ENCODE measurements around the gene OTUB1.

The OTUB1 gene

DNA sequence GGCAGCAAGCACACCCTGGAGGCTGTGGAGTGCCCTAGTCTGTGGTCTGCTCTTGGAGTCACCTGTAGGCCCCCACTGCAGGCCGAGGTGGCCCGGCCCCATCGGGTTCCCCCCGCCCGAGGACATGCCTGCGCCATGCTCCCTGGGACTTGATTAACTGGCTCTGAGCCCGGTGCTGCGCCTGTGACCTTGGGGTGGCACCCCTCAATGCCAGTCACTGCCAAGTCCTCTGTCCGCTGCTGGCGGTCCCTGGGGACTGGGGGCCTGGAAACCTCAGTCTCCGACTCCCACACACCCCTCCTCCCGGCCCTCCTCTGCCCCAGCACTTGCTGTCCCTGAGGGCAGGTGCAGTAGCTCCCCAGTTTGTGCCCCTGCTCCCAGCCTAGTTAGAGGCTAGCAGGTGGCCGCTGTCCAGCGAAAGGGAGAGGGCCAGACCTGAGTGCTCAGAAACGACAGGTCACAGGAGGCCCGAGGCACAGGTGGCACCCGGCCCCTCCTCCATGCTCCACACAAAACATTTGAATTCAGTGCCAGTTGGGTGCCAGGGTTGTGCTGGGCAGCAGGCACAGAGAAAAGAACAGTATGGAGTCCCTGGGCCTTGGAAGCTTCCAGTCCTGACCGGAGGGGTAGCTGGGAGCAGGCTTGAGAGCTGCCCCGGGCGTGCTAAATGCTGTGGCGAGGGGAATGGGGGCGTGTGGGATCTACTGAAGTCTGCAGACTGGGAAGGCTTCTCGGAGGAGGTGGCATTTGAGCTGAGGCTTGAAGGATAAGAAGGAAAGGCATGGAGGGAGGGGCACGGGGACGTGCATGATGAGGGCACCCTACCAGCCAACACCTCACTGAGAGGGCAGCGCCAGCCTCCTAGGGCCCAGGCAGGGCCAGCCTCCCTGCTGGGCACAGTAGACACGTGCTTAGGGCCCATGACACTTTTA lies 33.1 kb downstream of the OTUB1 start:
- H3K36me3 Mint-ChIP-seq (ENCODE audit: low read depth): no peaks in the 10 kb centered on the region
- no peaks in the 10 kb centered on the region for H3K4me1 Mint-ChIP-seq (ENCODE audit: low read depth)
- DNase-seq: no peak
- H3K27ac Mint-ChIP-seq: no peak overlapping the region
- no peaks in the 10 kb centered on the region for H3K9me3 Mint-ChIP-seq
- H3K27me3 Mint-ChIP-seq: no peaks in the 10 kb centered on the region
- H3K4me3 Mint-ChIP-seq: no peak overlapping the region

DNA sequence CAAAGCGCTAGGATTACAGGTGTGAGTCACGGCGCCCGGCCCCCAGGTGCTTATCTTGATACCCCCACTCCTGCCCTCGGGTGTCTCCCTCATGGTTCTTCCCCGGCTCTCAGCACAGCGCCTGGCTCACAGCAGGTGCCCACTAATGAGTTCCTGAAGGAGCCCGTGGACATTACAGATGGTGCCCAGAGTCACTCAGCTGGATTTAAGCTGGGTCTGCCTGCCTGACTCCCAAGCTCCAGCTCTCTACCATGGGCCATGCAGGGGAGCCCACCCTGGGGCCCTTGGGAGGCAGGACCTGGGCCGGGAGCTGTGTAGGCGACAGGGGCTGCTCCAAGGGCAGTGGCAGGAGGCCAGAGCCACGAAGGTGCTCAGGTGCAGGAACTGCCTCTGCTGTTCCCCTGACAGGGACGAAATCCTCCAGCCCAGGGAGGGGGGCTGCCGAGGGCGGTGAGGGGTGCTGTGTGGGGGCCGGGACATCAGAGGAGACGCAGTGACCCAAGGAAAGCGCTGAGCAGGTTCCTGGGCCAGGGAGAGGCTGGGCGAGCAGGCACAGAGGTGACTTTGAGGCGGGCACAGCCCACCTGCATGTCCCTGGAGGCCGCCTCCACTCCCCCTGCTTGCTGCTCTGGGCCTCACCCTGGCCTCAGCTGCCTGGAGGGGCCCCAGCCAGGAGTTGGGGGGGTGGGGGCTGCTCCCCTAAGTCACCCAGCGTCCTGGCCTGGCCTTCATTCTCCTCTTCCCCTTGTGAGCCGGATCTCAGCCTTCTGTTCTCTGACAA lies 34.9 kb downstream of the OTUB1 start:
- Mint-ChIP-seq H3K4me1 (ENCODE audit: low read depth) (no peaks in the 10 kb centered on the region), H3K36me3 (ENCODE audit: low read depth) (no peaks in the 10 kb centered on the region), H3K9me3 (no peaks in the 10 kb centered on the region), H3K27me3 (no peaks in the 10 kb centered on the region), H3K27ac (no peak overlapping the region), H3K4me3 (no peak overlapping the region)
- no peak for DNase-seq

DNA sequence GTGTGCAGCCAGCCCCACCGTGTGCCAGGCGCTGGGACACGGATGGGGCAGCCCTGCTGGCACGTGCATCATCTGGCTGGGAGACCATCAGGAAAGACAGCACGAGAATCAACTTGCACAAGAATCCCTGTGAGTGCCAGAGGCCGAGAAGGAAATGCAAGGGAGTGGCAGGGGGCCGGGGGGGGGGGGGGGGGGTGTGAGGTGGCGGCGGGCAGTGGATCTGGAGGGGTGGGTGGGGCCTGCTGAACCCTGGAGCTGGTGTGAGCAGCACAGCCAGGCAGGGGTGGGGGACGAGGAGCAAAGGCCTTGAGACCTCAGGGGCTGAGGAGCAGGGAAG lies 35.5 kb downstream of the OTUB1 start:
- no peak for DNase-seq
- Mint-ChIP-seq H3K4me1 (ENCODE audit: low read depth) (no peaks in the 10 kb centered on the region), H3K27ac (no peak overlapping the region), H3K36me3 (ENCODE audit: low read depth) (no peaks in the 10 kb centered on the region), H3K27me3 (peaks cover under 1% of the 10 kb centered on the region), H3K4me3 (no peak overlapping the region), H3K9me3 (no peaks in the 10 kb centered on the region)

DNA sequence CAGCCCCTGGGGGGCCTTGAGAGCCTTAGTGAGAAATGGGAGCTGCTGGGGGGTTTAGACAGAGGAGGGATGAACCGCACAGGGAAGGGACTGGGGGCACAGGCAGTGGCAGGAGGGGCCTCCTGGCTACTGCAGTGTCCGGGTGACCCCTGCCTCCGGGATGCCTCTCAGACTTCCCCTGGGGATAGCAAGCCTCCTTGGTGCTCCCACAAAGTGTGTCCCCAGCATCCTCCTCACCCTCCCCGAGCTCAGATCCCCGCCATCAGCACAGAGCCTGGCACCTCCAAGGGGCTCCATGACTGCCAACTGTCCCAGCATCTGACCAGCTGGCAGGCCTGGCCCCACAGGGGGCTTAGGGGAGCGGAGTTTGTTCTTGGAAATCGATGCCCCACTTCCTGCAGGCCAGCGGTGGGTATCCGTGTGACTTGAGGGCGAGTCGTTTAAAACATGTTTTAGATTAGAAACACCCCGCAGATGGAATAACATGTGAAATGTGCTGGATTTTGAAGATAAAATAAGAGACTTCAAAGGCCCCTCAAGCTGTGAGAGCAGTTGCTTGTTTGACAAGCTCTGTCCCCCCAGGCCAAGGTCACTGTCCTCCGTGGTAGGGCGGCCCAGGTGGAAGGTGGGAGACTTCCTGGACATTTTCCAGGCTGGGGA lies 36.0 kb downstream of the OTUB1 start:
- H3K36me3 Mint-ChIP-seq (ENCODE audit: low read depth): no peaks in the 10 kb centered on the region
- H3K4me3 Mint-ChIP-seq: no peak overlapping the region
- peaks cover 6% of the 10 kb centered on the region for H3K27me3 Mint-ChIP-seq
- no peak for DNase-seq
- no peak overlapping the region for H3K27ac Mint-ChIP-seq
- no peaks in the 10 kb centered on the region for H3K9me3 Mint-ChIP-seq
- H3K4me1 Mint-ChIP-seq (ENCODE audit: low read depth): no peaks in the 10 kb centered on the region

DNA sequence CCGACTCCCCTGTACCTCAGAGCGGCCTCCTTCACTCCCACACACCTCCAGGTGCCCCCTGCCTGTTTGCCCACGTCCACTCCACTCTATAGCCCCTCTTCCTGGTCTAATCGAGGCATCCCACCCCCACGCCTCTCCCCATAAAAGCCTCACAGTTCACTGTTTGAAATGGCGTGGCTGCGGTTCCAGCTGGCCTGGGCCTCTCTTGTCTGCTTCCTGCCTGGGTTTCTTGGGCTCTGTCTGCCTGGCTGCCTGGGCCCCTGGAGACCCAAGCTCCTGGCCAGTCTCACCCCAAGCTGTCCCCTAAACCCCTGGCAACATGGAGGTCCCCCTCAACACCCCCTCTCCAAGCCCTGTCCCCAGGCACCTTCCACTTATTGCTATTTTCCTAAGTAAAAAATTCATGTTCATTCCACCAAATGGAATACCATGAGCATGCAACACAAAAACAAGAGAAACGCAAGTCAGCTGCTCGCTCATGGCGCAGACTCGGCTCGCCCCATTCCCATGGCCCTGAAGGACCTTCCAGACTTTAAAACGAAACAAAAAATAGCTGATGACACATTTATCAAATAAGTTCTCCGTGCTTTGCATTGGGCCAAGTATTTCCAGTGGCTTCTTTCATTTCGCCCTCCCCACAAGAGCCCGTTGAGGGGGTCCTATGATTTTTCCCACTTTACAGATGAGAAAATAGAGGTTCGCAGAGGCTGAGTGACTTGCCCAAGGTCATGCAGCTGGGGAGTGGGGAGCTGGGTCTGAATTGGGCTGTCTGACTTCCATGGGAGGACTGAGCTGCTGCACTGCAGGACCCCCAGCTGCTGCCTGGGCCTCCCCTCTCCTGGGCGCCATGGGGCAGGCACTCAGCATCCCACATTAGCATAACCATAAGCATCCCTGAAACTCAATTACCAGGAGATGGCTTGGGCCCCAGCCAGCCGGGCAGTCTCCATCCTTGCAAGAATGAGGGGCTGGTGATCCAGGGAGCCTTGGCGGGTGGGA lies 37.8 kb downstream of the OTUB1 start:
- H3K27ac Mint-ChIP-seq: no peak overlapping the region
- H3K27me3 Mint-ChIP-seq: peaks cover 16% of the 10 kb centered on the region
- no peaks in the 10 kb centered on the region for H3K36me3 Mint-ChIP-seq (ENCODE audit: low read depth)
- no peaks in the 10 kb centered on the region for H3K9me3 Mint-ChIP-seq
- H3K4me3 Mint-ChIP-seq: no peak overlapping the region
- DNase-seq: no peak
- peaks cover 2% of the 10 kb centered on the region for H3K4me1 Mint-ChIP-seq (ENCODE audit: low read depth)

DNA sequence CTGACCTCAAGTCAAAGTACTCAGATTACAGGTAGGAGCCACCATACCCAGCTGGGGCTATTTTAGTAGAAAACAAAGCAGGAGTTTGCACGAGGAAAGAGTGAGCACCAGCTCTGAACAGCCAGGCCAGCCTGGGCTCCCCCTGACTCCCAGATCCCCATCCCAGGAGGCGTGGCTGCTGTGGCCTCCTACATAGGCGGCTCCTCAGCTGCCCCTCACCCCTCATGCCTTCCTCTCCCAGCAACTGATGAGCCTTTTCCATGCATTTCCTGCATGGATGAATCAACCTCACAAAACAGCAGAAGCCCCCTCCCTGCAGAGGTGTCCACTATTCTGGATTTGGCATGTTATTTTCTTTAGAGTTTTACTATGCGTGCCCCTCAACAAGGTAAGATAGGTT lies 39.0 kb downstream of the OTUB1 start:
- Mint-ChIP-seq H3K27ac (no peak overlapping the region), H3K4me3 (no peak overlapping the region), H3K27me3 (peaks cover 20% of the 10 kb centered on the region), H3K4me1 (ENCODE audit: low read depth) (peaks cover 2% of the 10 kb centered on the region), H3K36me3 (ENCODE audit: low read depth) (no peaks in the 10 kb centered on the region), H3K9me3 (no peaks in the 10 kb centered on the region)
- no peak for DNase-seq

DNA sequence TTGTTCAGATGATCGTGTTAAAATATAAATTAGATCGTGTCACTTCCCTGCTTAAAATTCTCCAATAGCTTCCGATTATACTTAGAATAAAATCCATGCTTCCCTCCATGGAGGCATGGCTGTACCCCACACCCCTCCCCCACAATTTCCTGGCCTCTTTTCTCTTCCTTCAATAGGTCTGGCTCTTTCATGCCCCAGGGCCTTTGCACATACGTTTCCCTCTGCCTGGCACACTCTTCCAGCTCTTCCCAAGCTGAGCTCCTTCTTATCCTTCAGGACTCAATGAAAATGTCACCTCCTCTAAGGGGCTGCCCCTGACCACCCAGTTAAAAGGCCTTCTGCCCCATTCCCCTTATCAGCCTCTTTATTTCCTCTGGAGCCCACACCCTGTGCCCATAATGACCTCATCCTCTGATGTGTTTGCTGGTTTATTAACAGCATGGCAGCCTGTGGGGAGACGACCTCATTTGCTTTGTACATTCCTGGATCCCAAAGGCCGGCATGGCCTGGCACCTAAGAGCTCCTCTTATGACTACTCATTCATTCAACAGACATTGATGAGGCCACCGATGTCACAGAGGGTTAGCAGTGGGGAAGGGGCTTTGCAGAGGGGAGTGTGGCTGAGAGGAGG lies 40.5 kb downstream of the OTUB1 start:
- Mint-ChIP-seq H3K9me3 (no peaks in the 10 kb centered on the region), H3K27me3 (peaks cover 20% of the 10 kb centered on the region), H3K27ac (no peak overlapping the region), H3K4me1 (ENCODE audit: low read depth) (peaks cover 2% of the 10 kb centered on the region), H3K36me3 (ENCODE audit: low read depth) (no peaks in the 10 kb centered on the region), H3K4me3 (no peak overlapping the region)
- no peak for DNase-seq

DNA sequence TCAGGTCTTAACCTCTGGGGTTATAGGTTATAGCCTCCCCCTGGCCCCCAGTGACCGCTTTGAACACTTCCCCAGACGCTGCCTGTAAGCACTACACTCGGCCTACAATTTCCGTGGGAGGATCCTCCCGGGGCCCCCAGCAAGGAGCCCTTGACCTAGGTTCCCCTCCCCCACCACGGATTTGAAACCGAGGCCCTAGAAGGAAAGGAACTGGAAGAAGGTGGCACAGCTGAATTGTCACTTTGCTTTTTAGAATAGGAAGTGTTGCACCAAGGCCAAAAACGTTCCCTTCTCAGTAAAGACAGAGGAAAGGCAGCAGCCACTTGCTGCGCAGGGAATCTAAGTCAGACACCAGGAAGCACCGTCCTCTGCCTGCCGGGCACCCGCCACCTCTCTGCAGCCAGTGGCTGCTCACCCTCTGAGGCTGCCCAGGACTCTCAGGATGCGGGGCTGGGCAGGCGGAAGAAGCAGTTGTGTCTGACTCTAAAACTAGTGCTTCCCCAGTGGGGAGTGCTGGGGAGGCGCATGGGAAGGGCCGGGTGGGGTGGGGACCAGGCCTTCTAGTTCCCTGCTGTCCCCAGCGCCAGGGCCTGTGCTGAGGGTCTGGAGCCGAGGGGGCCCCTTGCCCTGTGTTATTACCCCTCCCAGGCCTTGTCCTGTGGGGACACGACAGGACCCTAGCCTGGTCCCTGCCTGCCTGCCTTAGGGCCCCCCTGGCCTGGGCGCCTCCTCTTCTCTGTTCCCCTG lies 41.6 kb downstream of the OTUB1 start:
- no peaks in the 10 kb centered on the region for H3K36me3 Mint-ChIP-seq (ENCODE audit: low read depth)
- H3K27ac Mint-ChIP-seq: no peak overlapping the region
- H3K4me1 Mint-ChIP-seq (ENCODE audit: low read depth): peaks cover 2% of the 10 kb centered on the region
- peaks cover 23% of the 10 kb centered on the region for H3K27me3 Mint-ChIP-seq
- no peaks in the 10 kb centered on the region for H3K9me3 Mint-ChIP-seq
- no peak overlapping the region for H3K4me3 Mint-ChIP-seq
- no peak for DNase-seq

DNA sequence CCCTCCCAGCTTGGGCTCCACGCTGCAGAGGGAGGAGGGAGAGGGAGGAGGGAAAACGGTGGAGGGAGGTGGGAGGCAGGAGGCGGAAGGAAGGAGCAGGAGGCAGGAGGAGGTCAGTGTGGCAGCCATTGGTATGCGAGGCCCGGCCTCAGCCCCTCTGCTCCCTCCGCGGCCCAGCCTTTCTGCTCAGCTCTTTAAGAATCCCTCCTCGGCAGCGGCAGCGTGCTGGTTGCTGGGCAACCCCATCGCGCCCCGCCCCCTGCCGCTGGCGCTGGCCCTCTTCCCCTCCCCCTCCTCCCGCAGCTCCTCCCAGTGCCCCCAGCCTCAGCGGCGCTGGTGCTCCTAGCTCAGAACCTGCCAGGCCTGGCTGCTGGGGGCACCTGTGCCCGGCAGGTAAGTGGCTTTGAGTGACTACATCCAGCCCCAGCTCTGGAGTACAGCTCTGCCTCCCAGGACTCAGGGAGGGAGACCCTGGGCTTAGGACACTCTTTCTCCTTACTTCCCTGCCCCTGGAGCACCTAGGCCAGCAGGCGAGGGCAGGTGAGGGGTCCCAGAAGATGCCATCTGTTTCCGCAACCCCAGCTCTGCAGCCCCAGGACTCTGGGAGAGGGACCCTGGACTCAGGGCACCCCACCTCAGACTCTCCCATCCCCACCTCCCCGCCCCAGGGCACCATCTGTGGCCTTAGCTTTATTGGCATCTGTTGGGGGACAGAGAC lies 42.3 kb downstream of the OTUB1 start:
- no peak overlapping the region for H3K4me3 Mint-ChIP-seq
- H3K27ac Mint-ChIP-seq: no peak overlapping the region
- H3K9me3 Mint-ChIP-seq: no peaks in the 10 kb centered on the region
- H3K4me1 Mint-ChIP-seq (ENCODE audit: low read depth): peaks cover 2% of the 10 kb centered on the region
- DNase-seq: no peak
- H3K27me3 Mint-ChIP-seq: peaks cover 27% of the 10 kb centered on the region
- H3K36me3 Mint-ChIP-seq (ENCODE audit: low read depth): no peaks in the 10 kb centered on the region

DNA sequence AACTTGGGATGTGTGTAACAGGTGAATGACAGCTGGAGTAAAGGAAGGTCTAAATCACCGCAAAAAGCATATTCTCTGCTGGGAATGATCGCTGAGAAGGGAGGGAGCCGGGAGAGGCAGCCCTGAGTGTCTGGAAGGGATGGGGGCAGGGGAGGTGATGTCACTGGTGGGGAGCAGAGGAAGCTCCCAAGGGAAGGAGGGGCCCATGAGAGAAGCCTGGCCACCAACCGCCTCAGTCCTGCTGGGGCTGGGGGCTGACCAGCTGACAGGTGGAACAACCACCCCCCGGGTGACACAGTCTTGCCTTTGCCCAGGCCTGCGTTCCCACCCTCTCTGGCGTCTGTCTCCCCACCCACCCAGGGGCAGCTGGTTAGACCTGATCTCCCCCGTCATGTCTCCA lies 43.5 kb downstream of the OTUB1 start:
- no peaks in the 10 kb centered on the region for H3K36me3 Mint-ChIP-seq (ENCODE audit: low read depth)
- H3K27me3 Mint-ChIP-seq: peaks cover 39% of the 10 kb centered on the region
- DNase-seq: no peak
- H3K27ac Mint-ChIP-seq: no peak overlapping the region
- H3K4me3 Mint-ChIP-seq: no peak overlapping the region
- peaks cover 2% of the 10 kb centered on the region for H3K4me1 Mint-ChIP-seq (ENCODE audit: low read depth)
- no peaks in the 10 kb centered on the region for H3K9me3 Mint-ChIP-seq

DNA sequence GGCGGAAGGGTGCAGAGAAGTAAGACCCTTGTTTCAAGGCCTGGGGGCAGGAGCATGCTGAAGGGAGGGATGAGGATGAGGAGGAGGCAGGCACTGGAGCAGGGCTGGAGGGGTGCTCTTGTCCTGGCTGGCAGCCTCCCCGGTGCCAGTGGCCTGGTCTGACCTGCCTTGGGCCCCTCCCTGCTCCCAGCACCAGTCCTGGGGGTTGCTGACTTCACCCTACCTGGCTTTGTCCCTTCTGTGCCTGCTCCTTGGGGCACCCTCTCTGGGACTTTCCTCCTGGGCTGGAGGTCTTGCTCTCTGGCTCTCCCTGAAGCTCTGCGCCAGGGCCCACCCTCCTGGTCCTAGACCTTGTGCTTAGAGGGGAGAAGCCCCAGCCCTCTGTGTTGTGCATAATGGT lies 44.8 kb downstream of the OTUB1 start:
- Mint-ChIP-seq H3K27ac (no peak overlapping the region), H3K4me1 (ENCODE audit: low read depth) (peaks cover 6% of the 10 kb centered on the region), H3K4me3 (no peak overlapping the region), H3K9me3 (no peaks in the 10 kb centered on the region), H3K27me3 (peaks cover 45% of the 10 kb centered on the region), H3K36me3 (ENCODE audit: low read depth) (no peaks in the 10 kb centered on the region)
- DNase-seq: no peak

DNA sequence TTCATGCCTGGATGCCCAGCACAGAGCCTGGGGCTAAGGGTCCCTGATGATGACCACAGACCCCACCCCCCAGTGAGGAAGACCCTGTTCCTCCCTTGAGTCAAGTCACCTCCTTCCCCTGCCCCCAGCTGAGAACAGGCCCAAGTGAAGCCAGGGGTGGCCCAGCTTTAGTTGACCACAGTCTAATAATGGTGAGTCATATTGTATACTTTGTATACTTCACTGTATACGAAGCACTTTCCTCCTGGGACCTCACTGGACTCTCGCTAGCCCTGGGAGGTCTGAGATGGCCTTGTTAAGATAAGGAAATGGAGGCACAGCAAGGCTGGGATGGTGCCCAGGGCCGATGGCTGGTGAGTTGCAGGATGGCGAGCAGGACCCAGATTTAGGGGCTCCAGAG lies 45.8 kb downstream of the OTUB1 start:
- no peak overlapping the region for H3K4me3 Mint-ChIP-seq
- DNase-seq: no peak
- H3K9me3 Mint-ChIP-seq: no peaks in the 10 kb centered on the region
- H3K27ac Mint-ChIP-seq: no peak overlapping the region
- no peaks in the 10 kb centered on the region for H3K36me3 Mint-ChIP-seq (ENCODE audit: low read depth)
- peaks cover 45% of the 10 kb centered on the region for H3K27me3 Mint-ChIP-seq
- H3K4me1 Mint-ChIP-seq (ENCODE audit: low read depth): peaks cover 6% of the 10 kb centered on the region

DNA sequence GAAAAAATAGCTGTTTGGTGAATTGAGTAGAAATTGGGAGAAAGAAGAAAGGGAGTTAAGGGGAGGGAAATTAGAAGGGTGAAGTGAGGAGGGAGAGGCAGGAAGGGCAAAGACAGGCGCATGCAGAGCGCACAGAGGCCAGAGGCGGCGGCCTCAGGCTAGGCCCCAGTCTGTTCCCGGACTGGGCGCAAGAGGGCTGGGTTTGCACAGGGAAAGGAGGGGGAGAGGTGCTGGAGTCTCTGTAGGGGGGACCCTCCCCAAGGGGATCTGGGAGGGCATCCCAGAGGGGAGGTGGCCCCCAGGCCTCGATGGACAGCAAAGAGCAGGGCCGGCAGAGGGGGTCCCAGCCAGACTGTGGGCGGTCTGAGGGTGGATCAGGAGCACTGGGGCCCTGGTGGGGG lies 48.2 kb downstream of the OTUB1 start:
- Mint-ChIP-seq H3K27me3 (peaks cover 47% of the 10 kb centered on the region), H3K9me3 (no peaks in the 10 kb centered on the region), H3K4me3 (no peak overlapping the region), H3K36me3 (ENCODE audit: low read depth) (no peaks in the 10 kb centered on the region), H3K27ac (no peak overlapping the region), H3K4me1 (ENCODE audit: low read depth) (peaks cover 4% of the 10 kb centered on the region)
- DNase-seq: no peak

Measured in activated T-cell treated with anti-CD3 and anti-CD28 coated beads, Interleukin-2, amount 50 U/mL, for 24 hours (primary cell).